H9 (cell line): ENCODE measurements around the gene CDH5. TPM values are rescaled to one million over a fixed set of nuclear protein-coding genes. Genes with fewer than 3 reads are reported as not detected.

Experiments used
- DNase-seq: peaks from one replicate; pipeline ENCODE4 v3.0.0-alpha.2; 2017
- H2AFZ ChIP-seq: one replicate; pipeline ENCODE4 v1.6.1; 2013; ENCODE audit warnings: mild to moderate bottlenecking, low read length, control low read depth, moderate library complexity
- H2AK5ac ChIP-seq: 2 replicates; pipeline ENCODE4 v1.6.1; 2013; ENCODE audit warnings: low read length, control low read depth, mixed read lengths; ENCODE audit not compliant: insufficient read length
- H2BK120ac ChIP-seq: one replicate; pipeline ENCODE4 v1.6.1; 2013; ENCODE audit warnings: low read depth, mild to moderate bottlenecking, low read length, control low read depth, inconsistent platforms; ENCODE audit not compliant: poor library complexity, severe bottlenecking
- H2BK12ac ChIP-seq: 2 replicates; pipeline ENCODE4 v1.6.1; 2013; ENCODE audit warnings: low read length, control low read depth, mixed read lengths, low read depth; ENCODE audit not compliant: insufficient read length
- H2BK15ac ChIP-seq: 2 replicates; pipeline ENCODE4 v1.6.1; 2013; ENCODE audit warnings: low read depth, low read length, control low read depth
- H2BK20ac ChIP-seq: one replicate; pipeline ENCODE4 v1.6.1; 2013; ENCODE audit warnings: low read depth, mild to moderate bottlenecking, low read length, control low read depth, inconsistent platforms; ENCODE audit not compliant: poor library complexity, severe bottlenecking
- H2BK5ac ChIP-seq: 2 replicates; pipeline ENCODE4 v1.6.1; 2013; ENCODE audit warnings: low read length, control low read depth, mixed read lengths; ENCODE audit not compliant: insufficient read length
- H3K14ac ChIP-seq: 2 replicates; pipeline ENCODE4 v1.6.1; 2013; ENCODE audit warnings: low read length, control low read depth; ENCODE audit not compliant: insufficient read depth
- H3K18ac ChIP-seq: 2 replicates; pipeline ENCODE4 v1.6.1; 2013; ENCODE audit warnings: low read depth, mild to moderate bottlenecking, mixed read lengths, low read length, control low read depth; ENCODE audit not compliant: insufficient read length
- H3K23ac ChIP-seq: 2 replicates; pipeline ENCODE4 v1.6.1; 2013; ENCODE audit warnings: low read length, control low read depth, mixed read lengths, low read depth; ENCODE audit not compliant: insufficient read length
- H3K23me2 ChIP-seq: 2 replicates; pipeline ENCODE4 v1.6.1; 2013; ENCODE audit warnings: low read depth, mild to moderate bottlenecking, mixed read lengths, low read length, control low read depth; ENCODE audit not compliant: insufficient read length, poor library complexity, severe bottlenecking
- H3K27ac ChIP-seq: 2 replicates; pipeline ENCODE4 v1.5.1; 2013; ENCODE audit warnings: low read length, control low read depth, mixed read lengths, low read depth; ENCODE audit not compliant: insufficient read length
- H3K27me3 ChIP-seq: 2 replicates; pipeline ENCODE4 v1.6.1; 2013; ENCODE audit warnings: low read length, control low read depth, inconsistent platforms; ENCODE audit not compliant: insufficient read depth
- H3K4ac ChIP-seq: 2 replicates; pipeline ENCODE4 v1.6.1; 2013; ENCODE audit warnings: low read depth, mild to moderate bottlenecking, control low read depth, inconsistent platforms, low read length, moderate library complexity
- H3K4me1 ChIP-seq: 2 replicates; pipeline ENCODE4 v1.6.1; 2013; ENCODE audit warnings: low read length, control low read depth, inconsistent platforms; ENCODE audit not compliant: insufficient read depth
- H3K4me2 ChIP-seq: 2 replicates; pipeline ENCODE4 v1.6.1; 2013; ENCODE audit warnings: low read length, control low read depth, mixed read lengths; ENCODE audit not compliant: insufficient read length, insufficient read depth
- H3K56ac ChIP-seq: 2 replicates; pipeline ENCODE4 v1.6.1; 2013; ENCODE audit warnings: low read depth, mild to moderate bottlenecking, mixed read lengths, low read length, control low read depth; ENCODE audit not compliant: insufficient read length
- H3K79me1 ChIP-seq: 2 replicates; pipeline ENCODE4 v1.6.1; 2013; ENCODE audit warnings: low read depth, mild to moderate bottlenecking, moderate library complexity, low read length, control low read depth, inconsistent platforms; ENCODE audit not compliant: insufficient read depth, poor library complexity, severe bottlenecking
- H3K79me2 ChIP-seq: 2 replicates; pipeline ENCODE4 v1.6.1; 2013; ENCODE audit warnings: low read length, control low read depth, inconsistent platforms; ENCODE audit not compliant: insufficient read depth
- H3K9ac ChIP-seq: 2 replicates; pipeline ENCODE4 v1.6.1; 2013; ENCODE audit warnings: low read length, control low read depth, mixed read lengths; ENCODE audit not compliant: insufficient read length; ENCODE audit errors: extremely low read depth
- H3K9me3 ChIP-seq: one replicate; pipeline ENCODE4 v1.6.1; 2013; ENCODE audit warnings: low read depth, low read length, inconsistent platforms; ENCODE audit not compliant: control insufficient read depth
- H3T11ph ChIP-seq: one replicate; pipeline ENCODE4 v1.6.1; 2013; ENCODE audit warnings: mild to moderate bottlenecking, low read length, control low read depth, inconsistent platforms
- H4K20me1 ChIP-seq: one replicate; pipeline ENCODE4 v1.6.1; 2013; ENCODE audit not compliant: control insufficient read depth, insufficient read length, insufficient read depth
- H4K5ac ChIP-seq: 2 replicates; pipeline ENCODE4 v1.6.1; 2013; ENCODE audit warnings: low read depth, mild to moderate bottlenecking, mixed read lengths, low read length, control low read depth; ENCODE audit not compliant: insufficient read length
- H4K8ac ChIP-seq: replicated peaks from 2 replicates; pipeline ENCODE4 v1.6.1; 2013; ENCODE audit warnings: low read length, control low read depth, mixed read lengths, low read depth; ENCODE audit not compliant: insufficient read length
- H4K91ac ChIP-seq: 2 replicates; pipeline ENCODE4 v1.6.1; 2013; ENCODE audit warnings: low read depth, mild to moderate bottlenecking, moderate library complexity, mixed read lengths, low read length, control low read depth; ENCODE audit not compliant: insufficient read length
- H3K27ac Mint-ChIP-seq, 3 experiments: 2 replicates in 2 of 3; 3 replicates in 1 of 3; pipeline ENCODE4 v1.8.0; 2020 to 2021; ENCODE audit warnings: mixed read lengths in 3 of 3, mild to moderate bottlenecking in 1 of 3, moderate library complexity in 1 of 3
- H3K27me3 Mint-ChIP-seq: 2 replicates; pipeline ENCODE4 v1.8.0; 2021; ENCODE audit warnings: low read depth, mild to moderate bottlenecking, moderate library complexity, mixed read lengths
- H3K36me3 Mint-ChIP-seq, 3 experiments: 2 replicates in 2 of 3; 3 replicates in 1 of 3; pipeline ENCODE4 v1.8.0; 2020 to 2021; ENCODE audit warnings: low read depth in 3 of 3, mixed read lengths in 3 of 3; ENCODE audit not compliant: insufficient read depth in 1 of 3
- H3K4me1 Mint-ChIP-seq, 2 experiments: 2 replicates each; pipeline ENCODE4 v1.8.0; 2020; ENCODE audit warnings: mixed read lengths in 2 of 2
- H3K4me3 Mint-ChIP-seq, 2 experiments: 2 replicates in 1 of 2; 3 replicates in 1 of 2; pipeline ENCODE4 v1.8.0; 2020 to 2021; ENCODE audit warnings: mild to moderate bottlenecking in 2 of 2, mixed read lengths in 2 of 2, moderate library complexity in 1 of 2
- H3K9me3 Mint-ChIP-seq, 2 experiments: 2 replicates in 1 of 2; 3 replicates in 1 of 2; pipeline ENCODE4 v1.8.0; 2020; ENCODE audit warnings: mild to moderate bottlenecking in 2 of 2, mixed read lengths in 2 of 2, moderate library complexity in 1 of 2
- WGBS: extraction: QIAGEN DNeasy Blood & Tissue Kit; methylation state at CpG from one replicate; pipeline ENCODE4 v1.1.7; 2013; ENCODE audit warnings: missing lambda C conversion rate, low lambda C conversion rate, mixed read lengths; ENCODE audit not compliant: insufficient read length; ENCODE audit errors: extremely low coverage; 5-methylcytosine and 5-hydroxymethylcytosine counted together
- total RNA-seq: library from RNA; stranded (reverse); gene quantifications from 2 replicates; pipeline ENCODE4 v1.2.1, GENCODE V29; 2021
- TF ChIP-seq, protein P1 (sequence below): fragments of 200-600 bp; sonication (generic); conservative IDR thresholded peaks from 3 replicates; pipeline ENCODE4 v1.8.0; 2021; ENCODE audit warnings: antibody characterized with exemption, mild to moderate bottlenecking

CDH5 gene
- total RNA-seq, 1 experiment from 2014 or later = 0.20 TPM

- no peaks in the 10 kb centered on the region; the same call in 1 of the 2 replicates for H3K4me1 ChIP-seq
- H2BK120ac ChIP-seq = no peak overlapping the region
- WGBS = no CpG with 5 or more reads among the region's 18 CpGs
- H3K23ac ChIP-seq = no peak overlapping the region
- no peak overlapping the region for H3K14ac ChIP-seq
- H3K4me2 ChIP-seq = no peak overlapping the region
- Mint-ChIP-seq H3K4me1 (peaks cover 16 to 18% of the 10 kb centered on the region in 2 experiments), H3K27me3 (peaks cover 2% of the 10 kb centered on the region), H3K36me3 (peaks cover 0 to 2% (median 0%) of the 10 kb centered on the region in 3 experiments; a peak in 4 of 7 replicates), H3K4me3 (no peak overlapping the region), H3K27ac (peak overlapping the region in 1 of 3 experiments; percentile 38; a peak in 1 of 7 replicates), H3K9me3 (peaks cover 5 to 6% of the 10 kb centered on the region in 2 experiments; a peak in 4 of 5 replicates)
- H3T11ph ChIP-seq = no peak overlapping the region
- H2BK12ac ChIP-seq = no peak overlapping the region
- no peak overlapping the region for H3K18ac ChIP-seq
- H3K27ac ChIP-seq = no peak overlapping the region
- H3K9ac ChIP-seq = no peak overlapping the region
- no peak overlapping the region for H4K8ac ChIP-seq
- no peak overlapping the region for H2BK20ac ChIP-seq
- no peaks in the 10 kb centered on the region for H3K27me3 ChIP-seq
- no peak overlapping the region for H3K4ac ChIP-seq
- no peak overlapping the region for H2BK5ac ChIP-seq
- no peaks in the 10 kb centered on the region for H3K79me1 ChIP-seq
- DNase-seq = no peak
- H3K56ac ChIP-seq = no peak overlapping the region
- no peak overlapping the region for H4K5ac ChIP-seq
- no peak overlapping the region for H2BK15ac ChIP-seq
- H2AK5ac ChIP-seq = no peak overlapping the region
- H2AFZ ChIP-seq = no peak overlapping the region
- no peaks in the 10 kb centered on the region for H4K20me1 ChIP-seq
- H3K23me2 ChIP-seq = no peaks in the 10 kb centered on the region
- no peak overlapping the region for H4K91ac ChIP-seq
- no peaks in the 10 kb centered on the region for H3K79me2 ChIP-seq
- TF ChIP-seq, protein P1, sequence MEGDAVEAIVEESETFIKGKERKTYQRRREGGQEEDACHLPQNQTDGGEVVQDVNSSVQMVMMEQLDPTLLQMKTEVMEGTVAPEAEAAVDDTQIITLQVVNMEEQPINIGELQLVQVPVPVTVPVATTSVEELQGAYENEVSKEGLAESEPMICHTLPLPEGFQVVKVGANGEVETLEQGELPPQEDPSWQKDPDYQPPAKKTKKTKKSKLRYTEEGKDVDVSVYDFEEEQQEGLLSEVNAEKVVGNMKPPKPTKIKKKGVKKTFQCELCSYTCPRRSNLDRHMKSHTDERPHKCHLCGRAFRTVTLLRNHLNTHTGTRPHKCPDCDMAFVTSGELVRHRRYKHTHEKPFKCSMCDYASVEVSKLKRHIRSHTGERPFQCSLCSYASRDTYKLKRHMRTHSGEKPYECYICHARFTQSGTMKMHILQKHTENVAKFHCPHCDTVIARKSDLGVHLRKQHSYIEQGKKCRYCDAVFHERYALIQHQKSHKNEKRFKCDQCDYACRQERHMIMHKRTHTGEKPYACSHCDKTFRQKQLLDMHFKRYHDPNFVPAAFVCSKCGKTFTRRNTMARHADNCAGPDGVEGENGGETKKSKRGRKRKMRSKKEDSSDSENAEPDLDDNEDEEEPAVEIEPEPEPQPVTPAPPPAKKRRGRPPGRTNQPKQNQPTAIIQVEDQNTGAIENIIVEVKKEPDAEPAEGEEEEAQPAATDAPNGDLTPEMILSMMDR = no peak
- no peaks in the 10 kb centered on the region for H3K9me3 ChIP-seq
Measured at GRCh38 chr16:66378741-66379570, 12.5 kb downstream of the CDH5 start.
